OCI-LY7 (cell line): ENCODE results near the gene TFCP2. TPM values are rescaled to one million over a fixed set of nuclear protein-coding genes. Genes with fewer than 3 reads are reported as not detected.
"Not testable (repeated sequence)": the region's sequence is repeated elsewhere in the genome, so short reads cannot be mapped to it uniquely, and the experiment has no call there.

Source experiments
- BruUV-seq: library from RNA; stranded (reverse); fragments of 400-500 nt; replicated peaks from 2 replicates; lab custom pipeline; 2021; lab: Mats Ljungman, UMichigan
- CTCF ChIA-PET: fragments of 300-600 bp; sonication (Branson Sonifier 250); formaldehyde crosslinking; loops from one replicate; lab custom pipeline; 2022; ENCODE audit warnings: antibody characterized with exemption; ENCODE audit not compliant: unreplicated experiment; lab: Charles Lee
- POLR2A ChIA-PET: fragments of 300-600 bp; sonication (Branson Sonifier 250); formaldehyde crosslinking; loops from one replicate; lab custom pipeline; 2022; ENCODE audit warnings: antibody characterized with exemption; lab: Charles Lee
- DNase-seq: peaks from one replicate; pipeline ENCODE4 v3.0.0-alpha.2; 2015; ENCODE audit warnings: low spot score
- H2AFZ ChIP-seq: fragments of 200-600 bp; sonication (generic), shearing (Covaris generic); 2 replicates; pipeline ENCODE4 v1.6.1; 2014; ENCODE audit warnings: mild to moderate bottlenecking, antibody characterized with exemption, low read length, moderate library complexity
- H3K27ac ChIP-seq: fragments of 200-600 bp; sonication (generic); 2 replicates; pipeline ENCODE4 v1.5.1; 2014; ENCODE audit warnings: mixed run types, low read depth, mild to moderate bottlenecking, moderate library complexity, low read length, inconsistent platforms; ENCODE audit not compliant: poor library complexity, severe bottlenecking
- H3K36me3 ChIP-seq: fragments of 200-600 bp; sonication (generic); 2 replicates; pipeline ENCODE4 v1.6.1; 2014; ENCODE audit warnings: mild to moderate bottlenecking, antibody characterized with exemption, low read length, moderate library complexity, mixed read lengths; ENCODE audit not compliant: insufficient read depth
- H3K4me1 ChIP-seq: fragments of 200-600 bp; sonication (generic); 2 replicates; pipeline ENCODE4 v1.5.1; 2014; ENCODE audit warnings: mild to moderate bottlenecking, low read length; ENCODE audit not compliant: insufficient read depth, poor library complexity, severe bottlenecking
- H3K4me2 ChIP-seq: fragments of 200-600 bp; sonication (generic); 2 replicates; pipeline ENCODE4 v1.6.1; 2014; ENCODE audit warnings: mild to moderate bottlenecking, low read length
- H3K4me3 ChIP-seq: fragments of 200-600 bp; sonication (generic); 2 replicates; pipeline ENCODE4 v1.5.1; 2014; ENCODE audit warnings: mild to moderate bottlenecking, low read depth, low read length; ENCODE audit not compliant: poor library complexity, severe bottlenecking
- H3K79me2 ChIP-seq: fragments of 200-600 bp; sonication (generic); 2 replicates; pipeline ENCODE4 v1.6.1; 2016; ENCODE audit warnings: low read depth, mild to moderate bottlenecking, low read length, moderate library complexity, mixed read lengths; ENCODE audit not compliant: insufficient read depth
- H3K9me2 ChIP-seq: fragments of 200-600 bp; sonication (generic); 2 replicates; pipeline ENCODE4 v1.6.1; 2016; ENCODE audit warnings: mild to moderate bottlenecking, low read length, mixed read lengths; ENCODE audit not compliant: insufficient read depth
- H3K9me3 ChIP-seq: fragments of 200-600 bp; sonication (generic); 2 replicates; pipeline ENCODE4 v1.6.1; 2014; ENCODE audit warnings: mild to moderate bottlenecking, mixed run types, low read length, mixed read lengths
- H4K20me1 ChIP-seq: fragments of 200-600 bp; sonication (generic); 2 replicates; pipeline ENCODE4 v1.6.1; 2014; ENCODE audit warnings: mild to moderate bottlenecking, antibody characterized with exemption, low read length, moderate library complexity, mixed read lengths; ENCODE audit not compliant: insufficient read depth
- CTCF ChIP-seq: fragments of 200-600 bp; sonication (generic); conservative IDR thresholded peaks from 2 replicates; pipeline ENCODE4 v1.5.1; 2014; ENCODE audit warnings: mild to moderate bottlenecking, antibody characterized with exemption, low read length, moderate library complexity, mixed read lengths
- EZH2phosphoT487 ChIP-seq: fragments of 200-600 bp; sonication (generic); IDR thresholded peaks from 2 replicates; pipeline ENCODE4 v1.6.1; 2018; ENCODE audit warnings: low read depth, borderline replicate concordance, mild to moderate bottlenecking, mixed run types, antibody characterized with exemption, low read length, moderate library complexity, mixed read lengths
- intact Hi-C: fragments of 100-400 bp; cut with micrococcal nuclease; formaldehyde crosslinking; loops from one replicate; pipeline ENCODE4 v1.10.0; 2022; ENCODE audit not compliant: unreplicated experiment
- total RNA-seq, 2 experiments: library from RNA; depleted of rRNA in 1 of 2; stranded (reverse); fragments of >200 nt in 1 of 2; shearing (Covaris generic) in 1 of 2; gene quantifications; 2 replicates each; pipeline ENCODE4 v1.2.3, GENCODE V29; 2014 to 2022

TFCP2 gene
- total RNA-seq, 2 experiments from 2014 or later: 7.2 to 11.5 TPM

- H3K4me3 ChIP-seq: peak overlapping the region; percentile 90
- no peaks in the 10 kb centered on the region for H3K9me3 ChIP-seq
- peaks cover 42% of the 10 kb centered on the region for H3K4me1 ChIP-seq
- no peak for TF ChIP-seq CTCF
- no peak for TF ChIP-seq EZH2phosphoT487
- ChIA-PET CTCF (no interaction called here), POLR2A (interaction anchor here (0.6 to 1.3 kb wide), 5 partner anchors 33 to 190 kb away, joined by 3 to 4 read pairs (median 3); partner anchors contain the start of genes LETMD1 and POU6F1)
- peak overlapping the region; percentile 82 for H3K4me2 ChIP-seq
- peaks cover 23% of the 10 kb centered on the region; the same call in 1 of the 2 replicates for H3K79me2 ChIP-seq
- intact Hi-C loops: loop anchor here (5.0 to 10.0 kb wide), 2 partner anchors 106 to 133 kb away; partner anchors contain the start of gene POU6F1
- DNase-seq: no peak
- BruUV-seq: no TSS peak
- H4K20me1 ChIP-seq: no peaks in the 10 kb centered on the region
- no peaks in the 10 kb centered on the region for H3K9me2 ChIP-seq
- H2AFZ ChIP-seq: no peak overlapping the region
- no peaks in the 10 kb centered on the region; the same call in 1 of the 2 replicates for H3K36me3 ChIP-seq
- H3K27ac ChIP-seq: no peak overlapping the region
Observed at GRCh38 chr12:51081421-51081820, 91.5 kb downstream of the TFCP2 start.

DNA sequence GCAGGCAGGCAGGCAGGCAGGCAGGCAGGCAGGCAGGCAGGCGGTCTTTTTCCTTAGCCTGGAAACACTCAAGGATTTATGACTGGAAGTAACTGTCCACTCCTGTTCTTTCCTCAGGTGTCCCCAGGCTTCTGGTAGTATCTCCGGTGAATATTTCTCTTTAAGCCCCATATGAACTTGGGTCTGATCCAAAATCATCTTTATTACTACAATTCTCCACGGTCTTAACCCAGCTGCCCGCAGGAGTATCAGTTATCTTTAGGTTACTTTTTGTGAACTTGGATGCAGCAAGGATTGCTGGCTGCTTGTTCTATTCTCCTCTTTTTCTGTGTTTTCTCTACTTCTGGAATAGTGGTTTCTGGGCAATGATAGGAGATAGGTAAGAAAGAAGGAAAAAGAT, 92.8 kb downstream of the TFCP2 start:
- peaks cover 23% of the 10 kb centered on the region; the same call in 1 of the 2 replicates for H3K79me2 ChIP-seq
- DNase-seq: no peak
- H2AFZ ChIP-seq: no peak overlapping the region
- no peak overlapping the region for H3K27ac ChIP-seq
- H3K4me3 ChIP-seq: no peak overlapping the region
- H3K9me2 ChIP-seq: no peaks in the 10 kb centered on the region
- H3K36me3 ChIP-seq: peaks cover 8% of the 10 kb centered on the region
- H3K9me3 ChIP-seq: no peaks in the 10 kb centered on the region
- no peaks in the 10 kb centered on the region for H4K20me1 ChIP-seq
- no peak for TF ChIP-seq EZH2phosphoT487
- TF ChIP-seq CTCF: no peak
- peaks cover 46% of the 10 kb centered on the region for H3K4me1 ChIP-seq
- intact Hi-C loops: loop anchor here (5.0 to 10.0 kb wide), 2 partner anchors 107 to 135 kb away; partner anchors contain the start of gene POU6F1
- no peak overlapping the region for H3K4me2 ChIP-seq
- BruUV-seq: TSS peak; percentile 31
- POLR2A ChIA-PET: interaction anchor here (0.7 kb wide), 1 partner anchor 30 kb away, joined by 3 read pairs; no protein-coding TSS in a partner anchor
- CTCF ChIA-PET: no interaction called here

DNA sequence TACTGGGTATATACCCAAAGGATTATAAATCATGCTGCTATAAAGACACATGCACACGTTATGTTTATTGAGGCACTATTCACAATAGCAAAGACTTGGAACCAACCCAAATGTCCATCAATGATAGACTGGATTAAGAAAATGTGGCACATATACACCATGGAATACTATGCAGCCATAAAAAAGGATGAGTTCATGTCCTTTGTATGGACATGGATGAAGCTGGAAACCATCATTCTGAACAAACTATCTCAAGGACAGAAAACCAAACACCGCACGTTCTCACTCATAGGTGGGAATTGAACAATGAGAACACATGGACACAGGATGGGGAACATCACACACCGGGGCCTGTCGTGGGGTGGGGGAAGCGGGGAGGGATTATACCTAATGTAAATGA, 94.1 kb downstream of the TFCP2 start:
- H2AFZ ChIP-seq, H3K4me2 ChIP-seq, intact Hi-C loops, H4K20me1 ChIP-seq, H3K27ac ChIP-seq, BruUV-seq, H3K4me3 ChIP-seq, DNase-seq, H3K36me3 ChIP-seq, H3K9me2 ChIP-seq, H3K9me3 ChIP-seq, CTCF ChIA-PET: not testable (repeated sequence)
- POLR2A ChIA-PET: interaction anchor here (0.7 to 1.2 kb wide), 3 partner anchors 12 to 222 kb away, joined by 3 read pairs; no protein-coding TSS in a partner anchor
- Histone ChIP-seq H3K79me2 (peaks cover 23% of the 10 kb centered on the region; the same call in 1 of the 2 replicates), H3K4me1 (peaks cover 46% of the 10 kb centered on the region)

- H3K4me2 ChIP-seq: peak overlapping the region; percentile 64
- H3K9me2 ChIP-seq, H4K20me1 ChIP-seq, DNase-seq, intact Hi-C loops, BruUV-seq, H3K9me3 ChIP-seq: not testable (repeated sequence)
- H2AFZ ChIP-seq: peak overlapping the region; percentile 55; the same call in 1 of the 2 replicates
- H3K36me3 ChIP-seq: peaks cover 14% of the 10 kb centered on the region
- ChIA-PET POLR2A (interaction anchor here (0.6 to 1.2 kb wide), 3 partner anchors 12 to 45 kb away, joined by 3 read pairs; no protein-coding TSS in a partner anchor), CTCF (interaction anchor here (0.5 kb wide), 1 partner anchor 198 kb away, joined by 3 read pairs; no protein-coding TSS in a partner anchor)
- peak overlapping the region; percentile 52 for H3K4me3 ChIP-seq
- H3K27ac ChIP-seq: peak overlapping the region; percentile 70
- H3K79me2 ChIP-seq: peaks cover 23% of the 10 kb centered on the region; the same call in 1 of the 2 replicates
- H3K4me1 ChIP-seq: peaks cover 46% of the 10 kb centered on the region
Observed at GRCh38 chr12:51078346-51078745, 94.6 kb downstream of the TFCP2 start.
